Spleen (tissue), 7 donors: ENCODE results near the gene C1orf52.

Source experiments
- POLR2A ChIP-seq, 3 donors: fragments of 450-650 bp; IDR thresholded peaks; one replicate each; pipeline ENCODE4 v1.5.1; 2017; ENCODE audit warnings: antibody characterized with exemption in 3 of 3, mild to moderate bottlenecking in 1 of 3
- TF ChIP-seq, protein P1 (sequence below), 11 experiments: fragments of 200-600 bp in 7 of 11; fragments of 450-650 bp in 4 of 11; sonication (generic) in 4 of 11; IDR thresholded peaks in 8 of 11; conservative IDR thresholded peaks in 3 of 11; 1 replicate in 7 of 11; 2 replicates in 4 of 11; pipeline versions ENCODE4 v1.4.0 to v1.8.0; 2016 to 2021; ENCODE audit warnings: antibody characterized with exemption in 11 of 11, inconsistent platforms in 4 of 11, mild to moderate bottlenecking in 1 of 11
- donor health status: DM: no; HTN: no; CAD: no; lungs with moderate emphysema.
- donor health status: DM: no; HTN: no; CAD: no.
- donor health status: DM: no; HTN: no; CAD: no.

DNA sequence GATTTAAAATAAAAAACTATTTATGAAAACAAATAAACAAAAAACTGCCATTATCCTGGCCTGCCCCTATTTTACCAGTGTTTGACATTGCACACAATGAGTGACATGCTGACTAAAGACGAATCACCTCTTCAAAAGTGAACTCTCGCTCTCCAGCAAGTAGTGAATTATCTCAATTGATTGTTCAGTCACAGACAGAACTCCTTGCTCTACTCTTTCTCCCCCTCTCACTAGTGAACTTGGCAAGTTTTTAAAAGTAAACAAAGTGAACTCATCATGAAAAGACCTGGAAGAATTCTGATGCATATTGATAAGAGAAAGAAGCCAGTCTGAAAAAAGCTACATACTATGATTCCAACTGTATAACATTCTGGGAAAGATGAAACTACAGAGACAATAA, 4.7 kb upstream of the C1orf52 start:
- TF ChIP-seq, protein P1, sequence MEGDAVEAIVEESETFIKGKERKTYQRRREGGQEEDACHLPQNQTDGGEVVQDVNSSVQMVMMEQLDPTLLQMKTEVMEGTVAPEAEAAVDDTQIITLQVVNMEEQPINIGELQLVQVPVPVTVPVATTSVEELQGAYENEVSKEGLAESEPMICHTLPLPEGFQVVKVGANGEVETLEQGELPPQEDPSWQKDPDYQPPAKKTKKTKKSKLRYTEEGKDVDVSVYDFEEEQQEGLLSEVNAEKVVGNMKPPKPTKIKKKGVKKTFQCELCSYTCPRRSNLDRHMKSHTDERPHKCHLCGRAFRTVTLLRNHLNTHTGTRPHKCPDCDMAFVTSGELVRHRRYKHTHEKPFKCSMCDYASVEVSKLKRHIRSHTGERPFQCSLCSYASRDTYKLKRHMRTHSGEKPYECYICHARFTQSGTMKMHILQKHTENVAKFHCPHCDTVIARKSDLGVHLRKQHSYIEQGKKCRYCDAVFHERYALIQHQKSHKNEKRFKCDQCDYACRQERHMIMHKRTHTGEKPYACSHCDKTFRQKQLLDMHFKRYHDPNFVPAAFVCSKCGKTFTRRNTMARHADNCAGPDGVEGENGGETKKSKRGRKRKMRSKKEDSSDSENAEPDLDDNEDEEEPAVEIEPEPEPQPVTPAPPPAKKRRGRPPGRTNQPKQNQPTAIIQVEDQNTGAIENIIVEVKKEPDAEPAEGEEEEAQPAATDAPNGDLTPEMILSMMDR (IDR thresholded peaks at IDR 0.05 in 8 of 11, conservative IDR thresholded peaks at IDR 0.05 in 3 of 11) = no peak
- no peak for TF ChIP-seq POLR2A (IDR thresholded peaks at IDR 0.05)
